ENCODE measurements around the gene PATJ. TPM values are rescaled to one million over a fixed set of nuclear protein-coding genes. Genes with fewer than 3 reads are reported as not detected.

Gene PATJ
- polyA plus RNA-seq, 1 donor from 2014 or later: 7.8 TPM

GRCh38 chr1:62066713-62067112, 324.4 kb downstream of the PATJ start:
- Histone ChIP-seq H3K4me2 (ENCODE audit: low read length) (no peak overlapping the region), H3K4me3 (ENCODE audit: low read length) (no peak overlapping the region), H2AFZ (ENCODE audit: low read depth, low read length) (no peak overlapping the region), H3K27ac (ENCODE audit: low read length) (no peak overlapping the region), H3K27me3 (ENCODE audit: insufficient read depth, low read depth, low read length) (no peaks in the 10 kb centered on the region), H3K79me2 (replicated peaks; ENCODE audit: insufficient read depth, low read length) (no peaks in the 10 kb centered on the region), H3K9me3 (ENCODE audit: low read length) (no peaks in the 10 kb centered on the region), H4K20me1 (ENCODE audit: insufficient read depth) (no peaks in the 10 kb centered on the region), H3K9ac (ENCODE audit: low read length) (no peak overlapping the region), H3K36me3 (ENCODE audit: insufficient read depth, low read length) (no peaks in the 10 kb centered on the region), H3F3A (ENCODE audit: insufficient read depth, low read length, poor library complexity, severe bottlenecking) (no peaks in the 10 kb centered on the region), H3K9me2 (ENCODE audit: insufficient read depth, low read length) (no peaks in the 10 kb centered on the region)
- TF ChIP-seq SMC3 (conservative IDR thresholded peaks at IDR 0.05; ENCODE audit: poor library complexity) (no peak), RAD21 (conservative IDR thresholded peaks at IDR 0.05) (no peak), REST (IDR thresholded peaks at IDR 0.05; ENCODE audit: borderline replicate concordance) (no peak), CTCF (IDR thresholded peaks at IDR 0.05; ENCODE audit: poor library complexity, severe bottlenecking) (no peak), POLR2AphosphoS5 (IDR thresholded peaks at IDR 0.05) (no peak), EP300 (conservative IDR thresholded peaks at IDR 0.05; ENCODE audit: poor library complexity, severe bottlenecking) (no peak), EZH2 (IDR thresholded peaks at IDR 0.05; ENCODE audit: borderline replicate concordance, insufficient read depth, low read length, poor library complexity, severe bottlenecking) (no peak), TAF1 (IDR thresholded peaks at IDR 0.05; ENCODE audit: low read depth) (no peak), MXI1 (conservative IDR thresholded peaks at IDR 0.05; ENCODE audit: poor library complexity, severe bottlenecking) (no peak)

- H3K9ac ChIP-seq (ENCODE audit: low read length): no peak overlapping the region
- TF ChIP-seq MXI1 (conservative IDR thresholded peaks at IDR 0.05; ENCODE audit: poor library complexity, severe bottlenecking) (no peak), POLR2AphosphoS5 (IDR thresholded peaks at IDR 0.05) (peak; percentile 46), TAF1 (IDR thresholded peaks at IDR 0.05; ENCODE audit: low read depth) (no peak)
- H3F3A ChIP-seq (ENCODE audit: insufficient read depth, low read length, poor library complexity, severe bottlenecking): no peaks in the 10 kb centered on the region
- no peaks in the 10 kb centered on the region for H3K79me2 ChIP-seq (replicated peaks; ENCODE audit: insufficient read depth, low read length)
- no peak overlapping the region for H2AFZ ChIP-seq (ENCODE audit: low read depth, low read length)
- H4K20me1 ChIP-seq (ENCODE audit: insufficient read depth): no peaks in the 10 kb centered on the region
- H3K27ac ChIP-seq (ENCODE audit: low read length): no peak overlapping the region
- no peak overlapping the region for H3K4me3 ChIP-seq (ENCODE audit: low read length)
- no peaks in the 10 kb centered on the region for H3K9me2 ChIP-seq (ENCODE audit: insufficient read depth, low read length)
- H3K9me3 ChIP-seq (ENCODE audit: low read length): no peaks in the 10 kb centered on the region
- H3K36me3 ChIP-seq (ENCODE audit: insufficient read depth, low read length): no peaks in the 10 kb centered on the region
- no peak overlapping the region for H3K4me2 ChIP-seq (ENCODE audit: low read length)
- H3K27me3 ChIP-seq (ENCODE audit: insufficient read depth, low read depth, low read length): no peaks in the 10 kb centered on the region
These were observed 326.1 kb downstream of the PATJ start for GRCh38 chr1:62068416-62068843.

- H3K79me2 ChIP-seq (replicated peaks; ENCODE audit: insufficient read depth, low read length): no peaks in the 10 kb centered on the region
- no peaks in the 10 kb centered on the region for H3K36me3 ChIP-seq (ENCODE audit: insufficient read depth, low read length)
- H3K27me3 ChIP-seq (ENCODE audit: insufficient read depth, low read depth, low read length): no peaks in the 10 kb centered on the region
- H3K27ac ChIP-seq (ENCODE audit: low read length): no peak overlapping the region
- no peak overlapping the region for H3K4me3 ChIP-seq (ENCODE audit: low read length)
- no peak overlapping the region for H3K9ac ChIP-seq (ENCODE audit: low read length)
- H4K20me1 ChIP-seq (ENCODE audit: insufficient read depth): no peaks in the 10 kb centered on the region
- no peak overlapping the region for H3K4me2 ChIP-seq (ENCODE audit: low read length)
- H3F3A ChIP-seq (ENCODE audit: insufficient read depth, low read length, poor library complexity, severe bottlenecking): no peaks in the 10 kb centered on the region
- no peaks in the 10 kb centered on the region for H3K9me3 ChIP-seq (ENCODE audit: low read length)
- no peak for TF ChIP-seq TAF1 (IDR thresholded peaks at IDR 0.05; ENCODE audit: low read depth)
- H2AFZ ChIP-seq (ENCODE audit: low read depth, low read length): no peak overlapping the region
- H3K9me2 ChIP-seq (ENCODE audit: insufficient read depth, low read length): no peaks in the 10 kb centered on the region
These were observed 326.7 kb downstream of the PATJ start for GRCh38 chr1:62068978-62069377.

Data from neural cell (in vitro differentiated cells).